SU-DHL-6 (cell line): Measurements from ENCODE around the gene MMAB.

Experiments
- H2AFZ ChIP-seq: fragments of 200-600 bp; sonication (generic); 2 replicates; pipeline ENCODE4 v1.6.1; 2014; ENCODE audit warnings: low read depth, mild to moderate bottlenecking, moderate library complexity, mixed read lengths, antibody characterized with exemption, low read length; ENCODE audit not compliant: severe bottlenecking
- H3F3A ChIP-seq: fragments of 200-600 bp; shearing (Covaris generic); 2 replicates; pipeline ENCODE4 v1.6.0; 2016; ENCODE audit warnings: antibody characterized with exemption, mild to moderate bottlenecking; ENCODE audit not compliant: insufficient read depth
- H3K27ac ChIP-seq: fragments of 200-600 bp; sonication (generic); 2 replicates; pipeline ENCODE4 v1.5.1; 2016; ENCODE audit warnings: low read depth, mild to moderate bottlenecking, low read length, moderate library complexity, mixed read lengths
- H3K27me3 ChIP-seq: fragments of 200-600 bp; sonication (generic), shearing (Covaris generic); 2 replicates; pipeline ENCODE4 v1.6.0; 2014; ENCODE audit warnings: mild to moderate bottlenecking, low read length
- H3K36me3 ChIP-seq: fragments of 200-600 bp; sonication (generic); 2 replicates; pipeline ENCODE4 v1.6.1; 2014; ENCODE audit warnings: mild to moderate bottlenecking, low read length, mixed read lengths
- H3K4me2 ChIP-seq: fragments of 300-600, 200-600 bp; shearing (Covaris generic), sonication (generic); 2 replicates; pipeline ENCODE4 v1.6.0; 2014; ENCODE audit warnings: low read length, low read depth, mild to moderate bottlenecking; ENCODE audit not compliant: poor library complexity, severe bottlenecking
- H3K4me3 ChIP-seq: fragments of 200-600 bp; sonication (generic); 2 replicates; pipeline ENCODE4 v1.5.1; 2014; ENCODE audit warnings: antibody characterized with exemption, low read length, mild to moderate bottlenecking, mixed read lengths; ENCODE audit not compliant: insufficient read depth, poor library complexity, severe bottlenecking
- H3K79me2 ChIP-seq: fragments of 200-600 bp; sonication (generic); 2 replicates; pipeline ENCODE4 v1.6.1; 2014; ENCODE audit warnings: mild to moderate bottlenecking, low read length, moderate library complexity; ENCODE audit not compliant: insufficient read depth
- H3K9ac ChIP-seq: fragments of 200-600 bp; sonication (generic); 2 replicates; pipeline ENCODE4 v1.7.0; 2014; ENCODE audit warnings: mild to moderate bottlenecking, low read length
- H3K9me2 ChIP-seq: fragments of 200-600 bp; sonication (generic); replicated peaks from 2 replicates; pipeline ENCODE4 v1.6.1; 2014; ENCODE audit warnings: low read length; ENCODE audit not compliant: insufficient read depth
- H3K9me3 ChIP-seq: fragments of 200-600 bp; sonication (generic); 2 replicates; pipeline ENCODE4 v1.6.1; 2014; ENCODE audit warnings: low read length, mixed read lengths; ENCODE audit not compliant: insufficient read depth
- H4K20me1 ChIP-seq: fragments of 200-600 bp; sonication (generic); 2 replicates; pipeline ENCODE4 v1.6.1; 2014; ENCODE audit warnings: low read depth, mild to moderate bottlenecking, antibody characterized with exemption, low read length, moderate library complexity, mixed read lengths
- CTCF ChIP-seq: fragments of 200-600 bp; sonication (generic); IDR thresholded peaks from one replicate; pipeline ENCODE4 v1.5.1; 2017; ENCODE audit warnings: antibody characterized with exemption, mild to moderate bottlenecking, low read length, moderate library complexity; ENCODE audit not compliant: insufficient read depth, poor library complexity, severe bottlenecking
- EZH2phosphoT487 ChIP-seq: fragments of 200-600 bp; sonication (generic), shearing (Covaris generic); conservative IDR thresholded peaks from 2 replicates; pipeline ENCODE4 v1.6.1; 2018; ENCODE audit warnings: mild to moderate bottlenecking, antibody characterized with exemption, low read length, moderate library complexity, mixed read lengths

Gene MMAB

GRCh38 chr12:109582636-109583035 lies 9.3 kb upstream of the MMAB start:
- Histone ChIP-seq H3K9me3 (no peaks in the 10 kb centered on the region), H3K79me2 (no peaks in the 10 kb centered on the region), H3K9me2 (no peaks in the 10 kb centered on the region), H4K20me1 (no peaks in the 10 kb centered on the region), H3K9ac (no peak overlapping the region), H3K27me3 (no peaks in the 10 kb centered on the region), H3K27ac (no peak overlapping the region), H3F3A (no peaks in the 10 kb centered on the region), H3K4me3 (no peak overlapping the region), H3K36me3 (no peaks in the 10 kb centered on the region), H3K4me2 (no peak overlapping the region), H2AFZ (no peak overlapping the region)
- no peak for TF ChIP-seq CTCF
- no peak for TF ChIP-seq EZH2phosphoT487

GRCh38 chr12:109581856-109582255 lies 8.6 kb upstream of the MMAB start:
- Histone ChIP-seq H4K20me1 (no peaks in the 10 kb centered on the region), H3K9ac (no peak overlapping the region), H2AFZ (no peak overlapping the region), H3K9me3 (no peaks in the 10 kb centered on the region), H3K79me2 (no peaks in the 10 kb centered on the region), H3K36me3 (no peaks in the 10 kb centered on the region), H3K27ac (no peak overlapping the region), H3K4me2 (no peak overlapping the region), H3K4me3 (no peak overlapping the region), H3F3A (no peaks in the 10 kb centered on the region), H3K27me3 (no peaks in the 10 kb centered on the region), H3K9me2 (no peaks in the 10 kb centered on the region)
- TF ChIP-seq EZH2phosphoT487 (no peak), CTCF (no peak)

GRCh38 chr12:109581334-109581691 lies 8.0 kb upstream of the MMAB start:
- Histone ChIP-seq H4K20me1 (no peaks in the 10 kb centered on the region), H3K9me3 (no peaks in the 10 kb centered on the region), H3K27ac (no peak overlapping the region), H3K36me3 (peaks cover under 1% of the 10 kb centered on the region; the same call in 1 of the 2 replicates), H3K4me2 (no peak overlapping the region), H2AFZ (no peak overlapping the region), H3K9ac (no peak overlapping the region), H3K9me2 (no peaks in the 10 kb centered on the region), H3F3A (no peaks in the 10 kb centered on the region), H3K4me3 (no peak overlapping the region), H3K79me2 (no peaks in the 10 kb centered on the region), H3K27me3 (no peaks in the 10 kb centered on the region)
- no peak for TF ChIP-seq EZH2phosphoT487
- TF ChIP-seq CTCF, result no peak
